GM12892 (cell line): Measurements from ENCODE around the gene GNG2.

Experiments
- POLR2A ChIP-seq: IDR thresholded peaks from 2 replicates; pipeline ENCODE4 v1.6.1; 2011; ENCODE audit warnings: low read depth, low read length, control low read depth
- POLR2AphosphoS5 ChIP-seq: IDR thresholded peaks from 2 replicates; pipeline ENCODE4 v1.6.1; 2011; ENCODE audit warnings: low read depth, low read length, control low read depth
- TAF1 ChIP-seq: IDR thresholded peaks from 2 replicates; pipeline ENCODE4 v1.6.1; 2011; ENCODE audit warnings: low read depth, mild to moderate bottlenecking, control low read depth, low read length, borderline replicate concordance

DNA sequence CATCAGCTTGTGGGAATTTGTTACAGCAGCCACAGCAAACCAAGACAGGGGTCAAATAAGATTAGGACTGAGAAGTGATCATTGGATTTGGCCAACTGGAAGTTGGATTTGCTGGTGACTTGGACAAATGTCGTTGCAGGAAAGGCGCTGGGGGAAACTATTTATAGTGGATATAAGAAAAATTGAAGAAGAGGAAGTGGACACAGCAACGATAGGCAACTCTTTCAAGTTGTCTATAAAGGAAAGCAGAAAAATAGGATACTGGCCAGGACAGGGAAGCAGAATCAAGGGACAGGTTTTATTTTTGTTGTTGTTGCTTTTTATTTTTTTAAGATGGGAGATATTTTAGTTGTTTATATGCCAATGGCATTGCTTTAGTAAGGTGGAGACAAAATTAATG is 72.8 kb downstream of the GNG2 start:
- no peak for TF ChIP-seq POLR2AphosphoS5
- TF ChIP-seq TAF1: no peak
- no peak for TF ChIP-seq POLR2A
